Measurements from ENCODE around the gene MKLN1. TPM values are rescaled to one million over a fixed set of nuclear protein-coding genes. Genes with fewer than 3 reads are reported as not detected.

MKLN1 gene
- total and polyA plus RNA-seq, 2 donors from 2014 or later = 24.4 to 77.0 TPM

- DNase-seq = no peak
- Histone ChIP-seq H3K9me3 (ENCODE audit: control insufficient read depth in 2 of 3, insufficient read depth in 1 of 3, low read length in 3 of 3) (no peaks in the 10 kb centered on the region), H3K9ac (ENCODE audit: low read length in 3 of 3) (no peak overlapping the region), H3K27me3 (ENCODE audit: control insufficient read depth, insufficient read depth, low read length) (no peaks in the 10 kb centered on the region), H3K27ac (ENCODE audit: low read depth in 2 of 2, low read length in 2 of 2) (peak overlapping the region; percentile 53 to 71), H3K4me1 (ENCODE audit: control insufficient read depth in 2 of 3, insufficient read depth in 2 of 3, low read depth in 1 of 3, low read length in 3 of 3) (peaks cover 0 to 6% (median 0%) of the 10 kb centered on the region in 3 donors), H3K36me3 (ENCODE audit: control insufficient read depth in 2 of 3, insufficient read depth in 3 of 3, low read length in 3 of 3) (no peaks in the 10 kb centered on the region), H3K4me3 (ENCODE audit: low read length in 3 of 3) (peak overlapping the region in 1 of 3 donors; percentile 12)
- intact Hi-C loops (cut with DNase I) = no loop called here
- no peak for FAIRE-seq
- TF ChIP-seq CTCF (IDR thresholded peaks at IDR 0.05; ENCODE audit: borderline replicate concordance, extremely low read depth, insufficient read depth) = no peak
These were observed 194.8 kb downstream of the MKLN1 start for GRCh38 chr7:131522325-131522930.

- intact Hi-C loops (cut with DNase I) = no loop called here
- FAIRE-seq = no peak
- H3K9me3 ChIP-seq (ENCODE audit: control insufficient read depth in 2 of 3, insufficient read depth in 1 of 3, low read length in 3 of 3) = no peaks in the 10 kb centered on the region
- H3K36me3 ChIP-seq (ENCODE audit: control insufficient read depth in 2 of 3, insufficient read depth in 3 of 3, low read length in 3 of 3) = no peaks in the 10 kb centered on the region
- DNase-seq = no peak
- no peaks in the 10 kb centered on the region for H3K27me3 ChIP-seq (ENCODE audit: control insufficient read depth, insufficient read depth, low read length)
- no peak overlapping the region for H3K27ac ChIP-seq (ENCODE audit: low read depth in 2 of 2, low read length in 2 of 2)
- TF ChIP-seq CTCF (IDR thresholded peaks at IDR 0.05; ENCODE audit: borderline replicate concordance, extremely low read depth, insufficient read depth) = no peak
- no peak overlapping the region for H3K4me3 ChIP-seq (ENCODE audit: low read length in 3 of 3)
- H3K4me1 ChIP-seq (ENCODE audit: control insufficient read depth in 2 of 3, insufficient read depth in 2 of 3, low read depth in 1 of 3, low read length in 3 of 3) = peaks cover 0 to 5% (median 0%) of the 10 kb centered on the region in 3 donors
- H3K9ac ChIP-seq (ENCODE audit: low read length in 3 of 3) = no peak overlapping the region
These were observed 196.4 kb downstream of the MKLN1 start for GRCh38 chr7:131524115-131524514.

GRCh38 chr7:131524703-131525102 is 197.0 kb downstream of the MKLN1 start:
- FAIRE-seq = no peak
- no peaks in the 10 kb centered on the region for H3K36me3 ChIP-seq (ENCODE audit: control insufficient read depth in 2 of 3, insufficient read depth in 3 of 3, low read length in 3 of 3)
- DNase-seq = no peak
- no peak for TF ChIP-seq CTCF (IDR thresholded peaks at IDR 0.05; ENCODE audit: borderline replicate concordance, extremely low read depth, insufficient read depth)
- intact Hi-C loops (cut with DNase I) = no loop called here
- no peaks in the 10 kb centered on the region for H3K9me3 ChIP-seq (ENCODE audit: control insufficient read depth in 2 of 3, insufficient read depth in 1 of 3, low read length in 3 of 3)
- H3K27ac ChIP-seq (ENCODE audit: low read depth in 2 of 2, low read length in 2 of 2) = no peak overlapping the region
- H3K4me3 ChIP-seq (ENCODE audit: low read length in 3 of 3) = no peak overlapping the region
- H3K27me3 ChIP-seq (ENCODE audit: control insufficient read depth, insufficient read depth, low read length) = no peaks in the 10 kb centered on the region
- H3K4me1 ChIP-seq (ENCODE audit: control insufficient read depth in 2 of 3, insufficient read depth in 2 of 3, low read depth in 1 of 3, low read length in 3 of 3) = peaks cover 0 to 7% (median 0%) of the 10 kb centered on the region in 3 donors
- no peak overlapping the region for H3K9ac ChIP-seq (ENCODE audit: low read length in 3 of 3)

GRCh38 chr7:131525820-131526219 is 198.1 kb downstream of the MKLN1 start:
- Histone ChIP-seq H3K4me1 (ENCODE audit: control insufficient read depth in 2 of 3, insufficient read depth in 2 of 3, low read depth in 1 of 3, low read length in 3 of 3) (peaks cover 0 to 7% (median 0%) of the 10 kb centered on the region in 3 donors), H3K27ac (ENCODE audit: low read depth in 2 of 2, low read length in 2 of 2) (peak overlapping the region in 1 of 2 donors; percentile 65), H3K9me3 (ENCODE audit: control insufficient read depth in 2 of 3, insufficient read depth in 1 of 3, low read length in 3 of 3) (no peaks in the 10 kb centered on the region), H3K4me3 (ENCODE audit: low read length in 3 of 3) (no peak overlapping the region), H3K27me3 (ENCODE audit: control insufficient read depth, insufficient read depth, low read length) (no peaks in the 10 kb centered on the region), H3K9ac (ENCODE audit: low read length in 3 of 3) (no peak overlapping the region), H3K36me3 (ENCODE audit: control insufficient read depth in 2 of 3, insufficient read depth in 3 of 3, low read length in 3 of 3) (no peaks in the 10 kb centered on the region)
- intact Hi-C loops (cut with DNase I) = no loop called here
- DNase-seq = no peak
- TF ChIP-seq CTCF (IDR thresholded peaks at IDR 0.05; ENCODE audit: borderline replicate concordance, extremely low read depth, insufficient read depth) = no peak
- FAIRE-seq = no peak
